Natural killer cell treated with Interleukin-12 subunit alpha and Interleukin-12 subunit beta and Interleukin-15 and Interleukin-18, amount 100 ng/mL, for 72 hours (primary cell): Measurements from ENCODE around the gene SPNS2. TPM values are rescaled to one million over a fixed set of nuclear protein-coding genes. Genes with fewer than 3 reads are reported as not detected.

ENCODE experiments used
- ATAC-seq, 2 donors: fragments of 150-1000 bp; cut with Tn5 transposase in 1 of 2; sonication (Bioruptor Pico), chemical (Tn5 transposase) in 1 of 2; 2 replicates each; pipeline ENCODE4 v1.10.0; 2021
- DNase-seq: peaks from one replicate; pipeline ENCODE4 v3.0.0; 2022; ENCODE audit warnings: low spot score
- H3K27ac Mint-ChIP-seq, 2 donors: 1 replicate in 1 of 2; 2 replicates in 1 of 2; pipeline ENCODE4 v1.8.0; 2022; ENCODE audit warnings: mixed read lengths in 2 of 2, mild to moderate bottlenecking in 1 of 2, moderate library complexity in 1 of 2
- H3K27me3 Mint-ChIP-seq, 2 donors: 1 replicate in 1 of 2; 2 replicates in 1 of 2; pipeline ENCODE4 v1.8.0; 2022; ENCODE audit warnings: mixed read lengths in 2 of 2
- H3K36me3 Mint-ChIP-seq: one replicate; pipeline ENCODE4 v1.8.0; 2022; ENCODE audit warnings: mixed read lengths
- H3K4me1 Mint-ChIP-seq, 2 donors: 1 replicate in 1 of 2; 2 replicates in 1 of 2; pipeline ENCODE4 v1.8.0; 2022; ENCODE audit warnings: low read depth in 2 of 2, mixed read lengths in 2 of 2, mild to moderate bottlenecking in 1 of 2
- H3K4me3 Mint-ChIP-seq: one replicate; pipeline ENCODE4 v1.8.0; 2022; ENCODE audit warnings: mixed read lengths
- H3K9me3 Mint-ChIP-seq: 2 replicates; pipeline ENCODE4 v1.8.0; 2022; ENCODE audit warnings: mixed read lengths
- total RNA-seq, 2 donors: library from RNA; stranded (reverse); gene quantifications; one replicate each; pipeline ENCODE4 v1.2.3, GENCODE V29; 2022

The SPNS2 gene
- total RNA-seq, 2 donors from 2014 or later = not detected

GRCh38 chr17:4584101-4584916, 85.6 kb downstream of the SPNS2 start, which contains the start of gene SMTNL2:
SMTNL2 (plus strand) TSS chr17:4584529; CDS start chr17:4584606, 77 bp downstream.
- ATAC-seq (no peak), DNase-seq (peak; percentile 54)
- H3K9me3 Mint-ChIP-seq = no peaks in the 10 kb centered on the region
- H3K4me3 Mint-ChIP-seq = peak within 1 kb of the TSS; percentile 40
- H3K27me3 Mint-ChIP-seq = peaks cover 21 to 29% of the 10 kb centered on the region in 2 donors
- no peak within 1 kb of the TSS for H3K27ac Mint-ChIP-seq
- peaks cover 0 to 6% of the 10 kb centered on the region in 2 donors for H3K4me1 Mint-ChIP-seq
- H3K36me3 Mint-ChIP-seq = no peaks in the 10 kb centered on the region

GRCh38 chr17:4584917-4585637, 86.4 kb downstream of the SPNS2 start:
- H3K27ac Mint-ChIP-seq = no peak overlapping the region
- H3K4me1 Mint-ChIP-seq = peaks cover 0 to 6% of the 10 kb centered on the region in 2 donors
- no peaks in the 10 kb centered on the region for H3K36me3 Mint-ChIP-seq
- H3K9me3 Mint-ChIP-seq = no peaks in the 10 kb centered on the region
- no peak overlapping the region for H3K4me3 Mint-ChIP-seq
- DNase-seq (no peak), ATAC-seq (no peak)
- H3K27me3 Mint-ChIP-seq = peaks cover 22 to 29% of the 10 kb centered on the region in 2 donors

GRCh38 chr17:4585638-4585994, 86.9 kb downstream of the SPNS2 start:
- H3K27me3 Mint-ChIP-seq = peaks cover 27 to 34% of the 10 kb centered on the region in 2 donors
- no peaks in the 10 kb centered on the region for H3K9me3 Mint-ChIP-seq
- DNase-seq (no peak), ATAC-seq (no peak)
- H3K36me3 Mint-ChIP-seq = no peaks in the 10 kb centered on the region
- no peak overlapping the region for H3K27ac Mint-ChIP-seq
- no peak overlapping the region for H3K4me3 Mint-ChIP-seq
- peaks cover 0 to 6% of the 10 kb centered on the region in 2 donors for H3K4me1 Mint-ChIP-seq

GRCh38 chr17:4586043-4586442, 87.4 kb downstream of the SPNS2 start:
- DNase-seq = no peak
- H3K4me1 Mint-ChIP-seq = peaks cover 0 to 6% of the 10 kb centered on the region in 2 donors
- no peaks in the 10 kb centered on the region for H3K9me3 Mint-ChIP-seq
- H3K27me3 Mint-ChIP-seq = peaks cover 30 to 33% of the 10 kb centered on the region in 2 donors
- H3K27ac Mint-ChIP-seq = no peak overlapping the region
- no peak overlapping the region for H3K4me3 Mint-ChIP-seq
- H3K36me3 Mint-ChIP-seq = no peaks in the 10 kb centered on the region
- ATAC-seq = no peak

- Mint-ChIP-seq H3K27me3 (peaks cover 29 to 30% of the 10 kb centered on the region in 2 donors), H3K36me3 (no peaks in the 10 kb centered on the region), H3K4me3 (no peak overlapping the region), H3K9me3 (no peaks in the 10 kb centered on the region), H3K27ac (no peak overlapping the region), H3K4me1 (peaks cover 0 to 6% of the 10 kb centered on the region in 2 donors)
- ATAC-seq (no peak), DNase-seq (no peak)
These were observed 88.5 kb downstream of the SPNS2 start for GRCh38 chr17:4587195-4587594.

- Mint-ChIP-seq H3K36me3 (no peaks in the 10 kb centered on the region), H3K4me3 (no peak overlapping the region), H3K9me3 (no peaks in the 10 kb centered on the region), H3K27ac (no peak overlapping the region), H3K27me3 (peaks cover 28 to 30% of the 10 kb centered on the region in 2 donors), H3K4me1 (peaks cover 0 to 6% of the 10 kb centered on the region in 2 donors)
- no peak for DNase-seq
- ATAC-seq = no peak
These were observed 89.1 kb downstream of the SPNS2 start for GRCh38 chr17:4587803-4588202.

- Mint-ChIP-seq H3K36me3 (no peaks in the 10 kb centered on the region), H3K4me1 (peaks cover 0 to 6% of the 10 kb centered on the region in 2 donors), H3K9me3 (no peaks in the 10 kb centered on the region), H3K4me3 (no peak overlapping the region), H3K27me3 (peaks cover 25 to 26% of the 10 kb centered on the region in 2 donors), H3K27ac (no peak overlapping the region)
- DNase-seq (peak; percentile 45), ATAC-seq (no peak)
These were observed 89.7 kb downstream of the SPNS2 start for GRCh38 chr17:4588391-4588790.

Other genes starting within 250 kb of the SPNS2 start
- 100 to 1,000 TPM in 1 of 2 donors, 10 to 100 TPM in 1; 67.6 to 107 TPM for gene ANKFY1, start 234.9 kb upstream of the SPNS2 start, total RNA-seq
- gene UBE2G1, start 132.2 kb upstream of the SPNS2 start, total RNA-seq = 10 to 100 TPM; 55.3 to 82.5 TPM
- 1 to 10 TPM; 1.1 to 1.9 TPM for gene SPNS3, start 64.9 kb upstream of the SPNS2 start, total RNA-seq
- gene MYBBP1A, start 56.5 kb downstream of the SPNS2 start, total RNA-seq = 100 to 1,000 TPM in 1 of 2 donors, 10 to 100 TPM in 1; 92.3 to 246 TPM
- gene GGT6, start 61.7 kb downstream of the SPNS2 start, total RNA-seq = not detected
- not detected for gene SMTNL2, start 85.6 kb downstream of the SPNS2 start, total RNA-seq
- gene ALOX15, start 142.8 kb downstream of the SPNS2 start, total RNA-seq = not detected
- gene PELP1, start 205.3 kb downstream of the SPNS2 start, total RNA-seq = 100 to 1,000 TPM in 1 of 2 donors, 10 to 100 TPM in 1; 76.9 to 161 TPM
- 100 to 1,000 TPM; 834 to 935 TPM for gene ARRB2, start 211.8 kb downstream of the SPNS2 start, total RNA-seq
- 10 to 100 TPM; 27.2 to 34.6 TPM for gene MED11, start 232.5 kb downstream of the SPNS2 start, total RNA-seq
- 1 to 10 TPM; 1.0 to 2.3 TPM for gene ZMYND15, start 241.0 kb downstream of the SPNS2 start, total RNA-seq
- 10 to 100 TPM; 22.6 to 46.3 TPM for gene CXCL16, start 241.0 kb downstream of the SPNS2 start, total RNA-seq